Activated CD8-positive, alpha-beta T cell treated with anti-CD3 and anti-CD28 coated beads, Interleukin-2, amount 10 ng/mL, durations not matched to agents 7 days and 5 days (primary cell): ENCODE results near the gene TLR6. TPM values are rescaled to one million over a fixed set of nuclear protein-coding genes. Genes with fewer than 3 reads are reported as not detected.

Experiments
- microRNA-seq: library from miRNA; unstranded; fragments of <30 nt; microRNA quantifications from one replicate; pipeline ENCODE4 v1.2.0, GENCODE V29; 2022
- total RNA-seq, 2 experiments: library from RNA; stranded (reverse); gene quantifications; one replicate each; pipeline ENCODE4 v1.2.3, GENCODE V29; 2021

The TLR6 gene
- total RNA-seq, 2 experiments from 2014 or later: 3.1 to 3.2 TPM

Small RNAs within 50 kb of the gene (microRNA-seq; reads per million reads assigned to microRNA genes)
- gene MIR574: 5.7 reads per million, percentile 7 among the genes with 10 or more reads in this experiment

Other genes starting within 250 kb of the TLR6 start
- gene KLF3, start 192.6 kb downstream of the TLR6 start, total RNA-seq: 1 to 10 TPM; 8.1 to 8.3 TPM
- under 1 TPM in 1 of 2 experiments, not detected in 1; 0.08 TPM for gene TLR10, start 73.8 kb downstream of the TLR6 start, total RNA-seq
- gene TLR1, start 52.0 kb downstream of the TLR6 start, total RNA-seq: 1 to 10 TPM; 8.1 to 9.6 TPM
- under 1 TPM; 0.50 to 0.60 TPM for gene FAM114A1, start 11.0 kb upstream of the TLR6 start, total RNA-seq
- 10 to 100 TPM; 12.4 to 14.1 TPM for gene TMEM156, start 175.6 kb upstream of the TLR6 start, total RNA-seq
- 10 to 100 TPM; 16.6 to 17.0 TPM for gene KLHL5, start 205.4 kb upstream of the TLR6 start, total RNA-seq